Stomach (tissue), 4 donors: ENCODE measurements around the gene IPCEF1.

Experiments used
- CTCF ChIP-seq, 7 experiments: fragments of 450-650 bp in 4 of 7; fragments of 200-600 bp in 3 of 7; sonication (generic) in 3 of 7; IDR thresholded peaks; one replicate each; pipeline ENCODE4 v1.5.1; 2016 to 2019; ENCODE audit warnings: antibody characterized with exemption in 7 of 7, control low read depth in 2 of 7, mild to moderate bottlenecking in 1 of 7
- EP300 ChIP-seq: sonication (generic); formaldehyde crosslinking; IDR thresholded peaks from one replicate; pipeline ENCODE4 v1.6.1; 2017; ENCODE audit warnings: antibody characterized with exemption
- POLR2AphosphoS5 ChIP-seq, 3 donors: sonication (generic); formaldehyde crosslinking; IDR thresholded peaks; one replicate each; pipeline ENCODE4 v1.6.1; 2016; ENCODE audit warnings: antibody characterized with exemption in 3 of 3

- no peak for TF ChIP-seq CTCF (IDR thresholded peaks at IDR 0.05)
- TF ChIP-seq POLR2AphosphoS5 (IDR thresholded peaks at IDR 0.05): no peak
- TF ChIP-seq EP300: no peak
Observed at GRCh38 chr6:154242617-154243357, 113.8 kb downstream of the IPCEF1 start.
